Astrocyte (in vitro differentiated cells and primary cell): ENCODE results near the gene PHKA2. TPM values are rescaled to one million over a fixed set of nuclear protein-coding genes. Genes with fewer than 3 reads are reported as not detected.

Source experiments
- DNase-seq: peaks from one replicate; pipeline ENCODE4 v3.0.0-alpha.2; 2010; ENCODE audit warnings: low read depth
- FAIRE-seq: peaks from 2 replicates; lab custom pipeline; 2011; peaks lifted over from hg19 to GRCh38; lab: Jason Lieb, UNC
- H2AFZ ChIP-seq: 2 replicates; pipeline ENCODE4 v1.6.0; 2012; ENCODE audit warnings: low read depth, low read length, inconsistent platforms
- H3K27ac ChIP-seq: 2 replicates; pipeline ENCODE4 v1.5.1; 2011; ENCODE audit warnings: low read depth, low read length, inconsistent platforms
- H3K27me3 ChIP-seq: 2 replicates; pipeline ENCODE4 v1.6.0; 2011; ENCODE audit warnings: low read length, inconsistent platforms; ENCODE audit not compliant: insufficient read depth
- H3K36me3 ChIP-seq: 2 replicates; pipeline ENCODE4 v1.5.1; 2011; ENCODE audit warnings: low read length, inconsistent platforms; ENCODE audit not compliant: insufficient read depth
- H3K4me1 ChIP-seq: 2 replicates; pipeline ENCODE4 v1.5.1; 2011; ENCODE audit warnings: low read length, inconsistent platforms; ENCODE audit not compliant: insufficient read depth
- H3K4me2 ChIP-seq: 2 replicates; pipeline ENCODE4 v1.6.0; 2012; ENCODE audit warnings: low read length, inconsistent platforms
- H3K4me3 ChIP-seq: 2 replicates; pipeline ENCODE4 v1.5.1; 2011; ENCODE audit warnings: low read depth, mild to moderate bottlenecking, low read length, inconsistent platforms; ENCODE audit not compliant: insufficient read depth
- H3K79me2 ChIP-seq: 2 replicates; pipeline ENCODE4 v1.6.0; 2012; ENCODE audit warnings: mild to moderate bottlenecking, low read length, inconsistent platforms; ENCODE audit not compliant: insufficient read depth
- H3K9ac ChIP-seq: 2 replicates; pipeline ENCODE4 v1.6.0; 2012; ENCODE audit warnings: mild to moderate bottlenecking, low read length, inconsistent platforms
- H3K9me3 ChIP-seq: 2 replicates; pipeline ENCODE4 v1.5.1; 2012; ENCODE audit warnings: low read depth, mild to moderate bottlenecking, low read length, inconsistent platforms; ENCODE audit not compliant: insufficient read depth
- H4K20me1 ChIP-seq: 2 replicates; pipeline ENCODE4 v1.6.0; 2012; ENCODE audit warnings: low read length, inconsistent platforms; ENCODE audit not compliant: insufficient read depth
- H3K27ac Mint-ChIP-seq: one replicate; pipeline ENCODE4 v1.8.0; 2021; ENCODE audit warnings: mild to moderate bottlenecking, mixed read lengths; ENCODE audit not compliant: unreplicated experiment
- H3K27me3 Mint-ChIP-seq: one replicate; pipeline ENCODE4 v1.8.0; 2021; ENCODE audit warnings: low read depth, mixed read lengths; ENCODE audit not compliant: unreplicated experiment
- H3K36me3 Mint-ChIP-seq: one replicate; pipeline ENCODE4 v1.8.0; 2021; ENCODE audit warnings: low read depth, mixed read lengths; ENCODE audit not compliant: unreplicated experiment
- H3K4me1 Mint-ChIP-seq: one replicate; pipeline ENCODE4 v1.8.0; 2021; ENCODE audit warnings: low read depth, mixed read lengths; ENCODE audit not compliant: unreplicated experiment
- H3K4me3 Mint-ChIP-seq: one replicate; pipeline ENCODE4 v1.8.0; 2021; ENCODE audit warnings: mild to moderate bottlenecking, moderate library complexity, mixed read lengths; ENCODE audit not compliant: unreplicated experiment
- H3K9me3 Mint-ChIP-seq: one replicate; pipeline ENCODE4 v1.8.0; 2021; ENCODE audit warnings: mild to moderate bottlenecking, mixed read lengths; ENCODE audit not compliant: unreplicated experiment
- CTCF ChIP-seq: IDR thresholded peaks from 2 replicates; pipeline ENCODE4 v1.5.1; 2011; ENCODE audit warnings: low read depth, mild to moderate bottlenecking, inconsistent platforms, low read length, moderate library complexity; ENCODE audit not compliant: insufficient read depth
- EZH2 ChIP-seq: IDR thresholded peaks from 2 replicates; pipeline ENCODE4 v1.6.1; 2012; ENCODE audit warnings: mild to moderate bottlenecking, low read length, inconsistent platforms; ENCODE audit not compliant: insufficient read depth
- total RNA-seq: library from RNA; stranded (reverse); gene quantifications from 2 replicates; pipeline ENCODE4 v1.2.1, GENCODE V29; 2021

The PHKA2 gene
- total RNA-seq, 1 donor from 2014 or later = 12.4 TPM

DNA sequence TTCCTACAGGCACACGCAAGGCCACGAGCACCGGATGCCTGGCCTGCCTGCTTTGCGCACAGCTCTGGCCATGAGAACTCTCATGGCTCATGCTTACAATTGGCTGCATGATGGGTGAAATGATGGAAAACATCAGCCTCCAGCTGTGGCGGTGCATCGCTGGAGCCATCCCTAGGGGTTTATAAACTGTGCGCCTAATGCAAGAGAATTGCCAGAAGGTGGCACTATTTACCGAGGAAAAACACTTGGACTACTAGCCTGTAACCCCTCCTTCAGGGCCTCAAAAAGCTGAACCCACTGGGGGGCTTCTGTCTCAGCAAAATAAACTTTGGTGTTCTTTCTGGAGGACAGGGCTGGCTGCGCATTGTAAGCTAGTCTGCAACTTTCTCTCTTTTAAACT, 51.9 kb downstream of the PHKA2 start:
- no peak overlapping the region for H2AFZ ChIP-seq
- H3K36me3 ChIP-seq = no peaks in the 10 kb centered on the region
- DNase-seq (no peak), FAIRE-seq (peak; percentile 23)
- Mint-ChIP-seq H3K4me3 (no peak overlapping the region), H3K27me3 (no peaks in the 10 kb centered on the region), H3K36me3 (no peaks in the 10 kb centered on the region), H3K4me1 (no peaks in the 10 kb centered on the region), H3K9me3 (no peaks in the 10 kb centered on the region), H3K27ac (no peak overlapping the region)
- H3K4me3 ChIP-seq = no peak overlapping the region
- no peak overlapping the region for H3K4me2 ChIP-seq
- H3K27ac ChIP-seq = no peak overlapping the region
- H3K9me3 ChIP-seq = no peaks in the 10 kb centered on the region
- H3K4me1 ChIP-seq = no peaks in the 10 kb centered on the region
- no peaks in the 10 kb centered on the region for H3K27me3 ChIP-seq
- no peak overlapping the region for H3K9ac ChIP-seq
- no peaks in the 10 kb centered on the region for H3K79me2 ChIP-seq
- TF ChIP-seq EZH2 (no peak), CTCF (peak; percentile 35)
- no peaks in the 10 kb centered on the region for H4K20me1 ChIP-seq

- H3K4me2 ChIP-seq = no peak overlapping the region
- no peaks in the 10 kb centered on the region for H3K79me2 ChIP-seq
- H3K9ac ChIP-seq = no peak overlapping the region
- H3K27me3 ChIP-seq = no peaks in the 10 kb centered on the region
- H2AFZ ChIP-seq = no peak overlapping the region
- H3K4me3 Mint-ChIP-seq = no peak overlapping the region
- H3K27ac ChIP-seq = no peak overlapping the region
- no peaks in the 10 kb centered on the region for H3K27me3 Mint-ChIP-seq
- H4K20me1 ChIP-seq = no peaks in the 10 kb centered on the region
- DNase-seq = no peak
- H3K4me1 Mint-ChIP-seq = no peaks in the 10 kb centered on the region
- no peak for FAIRE-seq
- H3K4me3 ChIP-seq = no peak overlapping the region
- H3K27ac Mint-ChIP-seq = no peak overlapping the region
- no peaks in the 10 kb centered on the region for H3K36me3 Mint-ChIP-seq
- no peak for TF ChIP-seq CTCF
- TF ChIP-seq EZH2 = no peak
- no peaks in the 10 kb centered on the region for H3K9me3 Mint-ChIP-seq
- H3K36me3 ChIP-seq = no peaks in the 10 kb centered on the region
- no peaks in the 10 kb centered on the region for H3K4me1 ChIP-seq
- H3K9me3 ChIP-seq = no peaks in the 10 kb centered on the region
Measured at GRCh38 chrX:18929775-18930174, 54.1 kb downstream of the PHKA2 start.

DNA sequence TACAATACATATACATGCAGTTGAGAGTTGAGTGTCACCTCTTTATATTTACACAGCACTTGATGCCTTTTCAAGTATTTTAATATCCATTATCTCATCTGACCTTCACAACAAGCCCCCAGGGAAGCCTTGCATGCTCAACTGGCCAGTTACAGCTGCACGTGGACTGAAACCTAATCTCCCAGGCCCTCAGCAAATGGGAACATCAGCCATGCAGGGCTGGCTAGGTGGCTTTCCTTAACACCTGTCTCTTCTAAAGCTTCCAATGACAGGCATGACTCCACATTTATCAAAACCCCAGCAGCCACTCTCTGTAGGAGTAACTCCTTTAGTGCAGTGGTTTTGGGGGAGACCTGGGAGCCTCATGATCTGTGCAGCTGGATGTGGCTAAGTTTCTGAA, 56.4 kb downstream of the PHKA2 start:
- Histone ChIP-seq H3K9ac (no peak overlapping the region), H3K79me2 (no peaks in the 10 kb centered on the region)

More for the DNA sequence above, 56.4 kb downstream of the PHKA2 start:
- DNase-seq (no peak), FAIRE-seq (no peak)
- H2AFZ ChIP-seq = no peak overlapping the region
- no peak overlapping the region for H3K4me2 ChIP-seq
- no peaks in the 10 kb centered on the region for H3K36me3 Mint-ChIP-seq
- no peaks in the 10 kb centered on the region for H3K9me3 ChIP-seq
- H3K4me1 ChIP-seq = no peaks in the 10 kb centered on the region
- no peak overlapping the region for H3K4me3 Mint-ChIP-seq
- TF ChIP-seq EZH2 = no peak
- H3K36me3 ChIP-seq = no peaks in the 10 kb centered on the region
- H4K20me1 ChIP-seq = no peaks in the 10 kb centered on the region
- no peaks in the 10 kb centered on the region for H3K9me3 Mint-ChIP-seq
- no peaks in the 10 kb centered on the region for H3K27me3 Mint-ChIP-seq
- no peak overlapping the region for H3K4me3 ChIP-seq
- no peaks in the 10 kb centered on the region for H3K27me3 ChIP-seq
- H3K27ac Mint-ChIP-seq = no peak overlapping the region
- no peak overlapping the region for H3K27ac ChIP-seq
- H3K4me1 Mint-ChIP-seq = no peaks in the 10 kb centered on the region
